WERI-Rb-1 (cell line): ENCODE measurements around the gene GRK6.

Experiments
- DNase-seq: peaks from one replicate; pipeline ENCODE4 v3.0.0-alpha.2; 2020
- H3K27ac ChIP-seq: fragments of 250-450 bp; sonication (Bioruptor Pico); 2 replicates; pipeline ENCODE4 v1.5.1; 2020; ENCODE audit warnings: mild to moderate bottlenecking, moderate library complexity
- H3K27me3 ChIP-seq: fragments of 250-450 bp; sonication (Bioruptor Pico); 2 replicates; pipeline ENCODE4 v1.5.1; 2021; ENCODE audit warnings: mild to moderate bottlenecking, low read depth, moderate library complexity; ENCODE audit not compliant: insufficient read depth, severe bottlenecking
- H3K36me3 ChIP-seq: fragments of 250-450 bp; sonication (Bioruptor Pico); 2 replicates; pipeline ENCODE4 v1.5.1; 2020; ENCODE audit warnings: mild to moderate bottlenecking, moderate library complexity
- H3K4me3 ChIP-seq: 2 replicates; pipeline ENCODE4 v1.5.1; 2011; ENCODE audit warnings: low read depth, mild to moderate bottlenecking, control low read depth, low read length
- H3K9me3 ChIP-seq: fragments of 250-450 bp; sonication (Bioruptor Pico); 2 replicates; pipeline ENCODE4 v1.5.1; 2021; ENCODE audit warnings: mild to moderate bottlenecking, moderate library complexity; ENCODE audit not compliant: severe bottlenecking
- CTCF ChIP-seq: IDR thresholded peaks from 2 replicates; pipeline ENCODE4 v1.5.1; 2011; ENCODE audit warnings: low read depth, mild to moderate bottlenecking, control low read depth, inconsistent platforms, low read length

GRK6 gene

GRCh38 chr5:177472460-177473442 is 46.3 kb downstream of the GRK6 start:
- H3K9me3 ChIP-seq: no peaks in the 10 kb centered on the region
- DNase-seq: peak; percentile 57
- H3K27me3 ChIP-seq: no peaks in the 10 kb centered on the region
- peak overlapping the region; percentile 65 for H3K4me3 ChIP-seq
- peak overlapping the region; percentile 84 for H3K27ac ChIP-seq
- no peak for TF ChIP-seq CTCF
- H3K36me3 ChIP-seq: peaks cover 34% of the 10 kb centered on the region

GRCh38 chr5:177473443-177474001 is 47.0 kb downstream of the GRK6 start, which contains the start of gene DBN1:
TSS of gene DBN1 (minus strand) at chr5:177473634. CDS start at chr5:177473521, 113 bp downstream.
- no peak for TF ChIP-seq CTCF
- Histone ChIP-seq H3K36me3 (peaks cover 28% of the 10 kb centered on the region), H3K4me3 (peak within 1 kb of the TSS; percentile 65), H3K27ac (peak within 1 kb of the TSS; percentile 84), H3K27me3 (no peaks in the 10 kb centered on the region), H3K9me3 (no peaks in the 10 kb centered on the region)
- DNase-seq: peak; percentile 32

GRCh38 chr5:177474002-177474476 is 47.6 kb downstream of the GRK6 start:
- no peak for DNase-seq
- Histone ChIP-seq H3K36me3 (peaks cover 23% of the 10 kb centered on the region), H3K27ac (no peak overlapping the region), H3K4me3 (no peak overlapping the region), H3K27me3 (no peaks in the 10 kb centered on the region), H3K9me3 (no peaks in the 10 kb centered on the region)
- no peak for TF ChIP-seq CTCF

DNA sequence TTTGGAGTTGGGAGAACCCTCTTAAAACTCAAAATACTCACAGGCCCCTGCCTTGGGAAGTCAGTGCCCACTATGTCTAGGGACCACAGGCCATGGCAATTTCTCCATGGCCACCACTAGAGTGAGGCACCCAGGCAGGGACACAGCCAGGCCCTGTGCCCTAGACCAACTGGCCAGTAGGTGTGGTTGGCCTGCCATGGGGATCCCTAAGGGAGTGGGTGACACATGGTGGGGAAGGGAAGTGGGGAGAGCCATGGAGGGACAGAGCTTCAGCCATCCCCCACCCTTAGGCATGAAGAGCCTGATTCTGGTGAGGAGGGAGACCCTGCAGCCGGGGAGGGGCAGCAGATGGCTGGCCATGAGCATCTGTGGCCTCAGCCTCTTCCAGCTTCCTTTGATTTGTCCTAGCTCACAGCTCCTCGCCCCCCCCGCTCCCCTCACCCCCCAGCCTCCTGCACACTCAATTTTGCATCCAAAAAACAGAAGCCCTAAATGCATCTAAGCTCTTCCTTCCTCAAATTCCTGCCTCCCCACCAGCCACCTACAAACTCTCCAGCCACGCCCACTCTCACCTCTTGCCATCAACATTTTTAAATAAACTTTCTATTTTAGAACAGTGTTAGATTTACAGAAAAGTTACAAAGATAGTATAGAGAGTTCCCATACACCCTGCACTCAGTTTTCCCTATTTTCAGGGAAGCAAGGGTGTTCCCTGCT is 48.5 kb downstream of the GRK6 start:
- peaks cover 19% of the 10 kb centered on the region for H3K36me3 ChIP-seq
- TF ChIP-seq CTCF: no peak
- H3K27me3 ChIP-seq: no peaks in the 10 kb centered on the region
- no peaks in the 10 kb centered on the region for H3K9me3 ChIP-seq
- no peak for DNase-seq
- H3K27ac ChIP-seq: no peak overlapping the region; the same call in 1 of the 2 replicates
- H3K4me3 ChIP-seq: no peak overlapping the region

DNA sequence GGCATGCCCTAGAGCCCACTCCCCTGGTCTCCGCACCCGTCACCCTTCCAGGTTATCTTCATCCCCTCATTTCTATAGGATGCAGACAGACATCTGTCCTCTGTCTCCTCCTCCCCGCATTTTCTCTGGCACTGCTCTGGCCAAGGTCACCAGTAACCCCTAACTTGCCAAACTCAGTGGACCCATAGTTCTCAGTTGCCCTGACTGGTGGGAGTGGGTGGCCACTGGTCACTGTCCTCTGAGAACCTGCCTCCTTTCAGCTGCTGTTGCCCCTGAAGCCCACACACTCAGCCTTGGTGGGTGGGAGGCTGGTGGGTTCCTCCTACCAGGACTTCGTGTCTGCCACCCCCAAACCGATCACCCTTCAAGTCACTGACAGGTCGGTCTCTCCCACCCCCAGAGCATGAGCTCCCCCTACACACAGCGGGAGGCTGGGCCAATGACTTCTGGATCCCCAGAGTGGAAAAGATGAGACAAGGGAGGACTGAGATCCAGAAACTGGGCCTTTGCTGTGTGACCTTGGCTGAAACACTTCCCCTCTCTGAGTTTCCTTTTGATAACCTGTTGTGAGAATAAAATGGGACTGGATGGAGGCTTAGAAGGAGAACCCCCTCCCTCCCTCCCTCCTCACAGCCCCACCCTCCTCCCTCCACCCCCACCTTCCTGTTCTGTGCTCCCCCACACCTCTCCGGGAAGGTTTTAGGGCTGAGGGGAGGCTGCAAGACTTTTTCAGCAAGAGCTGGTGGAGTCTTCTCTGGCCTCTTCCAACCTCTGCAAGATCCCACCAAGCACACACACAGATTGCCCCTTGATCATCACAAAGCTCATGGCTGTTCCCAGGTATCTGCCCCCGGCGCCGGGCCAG is 49.3 kb downstream of the GRK6 start:
- no peak for TF ChIP-seq CTCF
- H3K27me3 ChIP-seq: no peaks in the 10 kb centered on the region
- no peaks in the 10 kb centered on the region for H3K9me3 ChIP-seq
- DNase-seq: no peak
- H3K4me3 ChIP-seq: no peak overlapping the region
- H3K27ac ChIP-seq: no peak overlapping the region
- peaks cover 14% of the 10 kb centered on the region for H3K36me3 ChIP-seq
